ENCODE results near the gene UFD1. TPM values are rescaled to one million over a fixed set of nuclear protein-coding genes. Genes with fewer than 3 reads are reported as not detected.

UFD1 gene
- total RNA-seq, 4 donors from 2014 or later: 27.9 to 56.1 (median 52.5) TPM

DNA sequence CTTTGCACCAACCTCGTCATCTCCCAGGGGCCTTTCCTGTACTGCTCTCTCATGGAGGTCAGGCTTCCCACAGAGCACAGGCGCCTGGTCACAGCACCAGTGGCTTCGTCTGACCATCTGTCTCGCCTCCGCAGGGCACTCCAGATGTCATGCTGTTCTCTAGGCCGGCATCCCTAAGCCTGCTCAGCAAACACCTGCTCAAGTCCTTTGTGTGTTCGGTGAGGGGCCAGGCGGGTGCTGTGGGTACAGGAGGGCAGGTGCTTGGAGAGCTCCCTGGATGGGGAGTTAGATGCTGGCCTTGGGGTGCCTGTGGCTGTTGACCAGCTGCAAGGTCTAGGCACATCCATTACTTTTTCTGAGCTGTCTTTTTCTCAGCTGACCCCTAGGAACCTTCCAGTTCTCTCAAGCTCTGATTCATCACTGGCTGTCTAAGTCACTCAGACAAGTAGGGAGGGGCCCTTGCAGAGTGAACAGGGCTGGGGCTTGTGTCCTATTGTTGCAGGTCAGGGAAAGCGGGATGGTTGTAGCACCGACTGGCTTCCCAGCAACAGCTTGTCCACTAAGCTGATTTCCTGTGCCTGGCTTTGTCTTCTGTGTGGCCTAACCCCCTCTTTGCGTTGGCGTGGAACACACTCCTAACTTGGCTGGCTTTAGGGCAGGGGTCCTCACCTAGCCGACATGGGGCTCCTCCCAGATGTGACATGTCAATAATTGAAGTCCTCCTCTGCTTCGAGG, 36.0 kb upstream of the UFD1 start:
- Histone ChIP-seq H3K9me3 (no peaks in the 10 kb centered on the region), H3K27ac (no peak overlapping the region), H3K36me3 (no peaks in the 10 kb centered on the region), H3K4me1 (no peaks in the 10 kb centered on the region), H3K4me3 (no peak overlapping the region), H3K27me3 (no peaks in the 10 kb centered on the region)
- no peak for TF ChIP-seq CTCF (IDR thresholded peaks at IDR 0.05)
- no peak for TF ChIP-seq POLR2AphosphoS5 (IDR thresholded peaks at IDR 0.05)
- TF ChIP-seq POLR2A (IDR thresholded peaks at IDR 0.05): no peak
- no peak for TF ChIP-seq EP300 (IDR thresholded peaks at IDR 0.05)
- WGBS: 94% methylated on average over 14 of the region's 14 CpGs
- no peak for DNase-seq (ENCODE audit: low spot score in 2 of 2)

- H3K9me3 ChIP-seq: no peaks in the 10 kb centered on the region
- H3K36me3 ChIP-seq: no peaks in the 10 kb centered on the region
- H3K4me1 ChIP-seq: no peaks in the 10 kb centered on the region
- 51% methylated on average over 2 of the region's 2 CpGs for WGBS
- no peak overlapping the region for H3K4me3 ChIP-seq
- no peaks in the 10 kb centered on the region for H3K27me3 ChIP-seq
- TF ChIP-seq POLR2A (IDR thresholded peaks at IDR 0.05) (no peak), EP300 (IDR thresholded peaks at IDR 0.05) (no peak), POLR2AphosphoS5 (IDR thresholded peaks at IDR 0.05) (no peak), CTCF (IDR thresholded peaks at IDR 0.05) (no peak)
- H3K27ac ChIP-seq: no peak overlapping the region
- no peak for DNase-seq (ENCODE audit: low spot score in 2 of 2)
These were observed 34.8 kb upstream of the UFD1 start for GRCh38 chr22:19513823-19514222.

GRCh38 chr22:19510919-19511341, 31.9 kb upstream of the UFD1 start:
- Histone ChIP-seq H3K9me3 (no peaks in the 10 kb centered on the region), H3K27me3 (no peaks in the 10 kb centered on the region), H3K36me3 (no peaks in the 10 kb centered on the region), H3K4me3 (no peak overlapping the region), H3K4me1 (no peaks in the 10 kb centered on the region), H3K27ac (no peak overlapping the region)
- TF ChIP-seq CTCF (IDR thresholded peaks at IDR 0.05) (no peak), POLR2AphosphoS5 (IDR thresholded peaks at IDR 0.05) (no peak), EP300 (IDR thresholded peaks at IDR 0.05) (no peak), POLR2A (IDR thresholded peaks at IDR 0.05) (no peak)
- 82% methylated on average over 2 of the region's 2 CpGs for WGBS
- no peak for DNase-seq (ENCODE audit: low spot score in 2 of 2)

- DNase-seq (ENCODE audit: low spot score in 2 of 2): no peak
- WGBS: 96% methylated on average over 2 of the region's 2 CpGs
- H3K27me3 ChIP-seq: no peaks in the 10 kb centered on the region
- H3K36me3 ChIP-seq: no peaks in the 10 kb centered on the region
- no peak for TF ChIP-seq CTCF (IDR thresholded peaks at IDR 0.05)
- no peak for TF ChIP-seq POLR2A (IDR thresholded peaks at IDR 0.05)
- TF ChIP-seq EP300 (IDR thresholded peaks at IDR 0.05): no peak
- no peak for TF ChIP-seq POLR2AphosphoS5 (IDR thresholded peaks at IDR 0.05)
- H3K4me3 ChIP-seq: no peak overlapping the region
- no peaks in the 10 kb centered on the region for H3K9me3 ChIP-seq
- no peak overlapping the region for H3K27ac ChIP-seq
- H3K4me1 ChIP-seq: no peaks in the 10 kb centered on the region
These were observed 30.9 kb upstream of the UFD1 start for GRCh38 chr22:19509923-19510322.

DNA sequence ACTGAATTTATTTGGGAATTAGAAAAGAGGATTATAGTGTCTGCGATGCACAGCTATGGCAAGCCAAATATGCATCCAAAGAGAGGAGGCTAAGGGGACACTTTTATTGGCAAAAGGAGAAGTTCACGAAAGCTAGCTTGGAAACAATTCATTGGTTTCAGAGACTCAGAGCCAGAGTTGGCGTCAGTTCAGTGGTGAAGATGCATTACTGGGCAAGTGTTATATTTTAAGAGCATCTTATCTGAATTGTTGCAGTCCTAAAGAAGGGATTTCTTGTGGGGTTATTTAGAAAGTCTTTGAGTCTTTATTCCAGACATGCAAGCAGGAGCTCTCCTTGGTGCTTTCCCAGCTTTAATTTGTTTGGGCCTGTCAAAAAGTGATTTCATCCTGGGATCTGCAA, 30.2 kb upstream of the UFD1 start:
- no peak overlapping the region for H3K4me3 ChIP-seq
- TF ChIP-seq EP300 (IDR thresholded peaks at IDR 0.05) (no peak), CTCF (IDR thresholded peaks at IDR 0.05) (no peak), POLR2A (IDR thresholded peaks at IDR 0.05) (no peak), POLR2AphosphoS5 (IDR thresholded peaks at IDR 0.05) (no peak)
- no peaks in the 10 kb centered on the region for H3K4me1 ChIP-seq
- no peak overlapping the region for H3K27ac ChIP-seq
- WGBS: 92% methylated on average over 3 of the region's 3 CpGs
- H3K9me3 ChIP-seq: no peaks in the 10 kb centered on the region
- no peaks in the 10 kb centered on the region for H3K36me3 ChIP-seq
- no peak for DNase-seq (ENCODE audit: low spot score in 2 of 2)
- no peaks in the 10 kb centered on the region for H3K27me3 ChIP-seq
